HepG2 (cell line): ENCODE measurements around the gene PLD1. TPM values are rescaled to one million over a fixed set of nuclear protein-coding genes. Genes with fewer than 3 reads are reported as not detected.
A peak's percentile ranks its signal among the peaks of the same experiment; 100 is the strongest.

ENCODE experiments used
- GLI4 ChIP-seq: sonication (generic); formaldehyde crosslinking; IDR thresholded peaks from 2 replicates; pipeline ENCODE4 v1.5.1; 2020; ENCODE audit warnings: missing genetic modification reagents, mild to moderate bottlenecking, moderate library complexity, borderline replicate concordance
- HNF4G ChIP-seq, 2 experiments: sonication (generic) in 1 of 2; formaldehyde crosslinking in 1 of 2; IDR thresholded peaks; 2 replicates each; pipeline versions ENCODE4 v1.4.0 to v1.6.1; 2011 to 2020; ENCODE audit warnings: borderline replicate concordance in 2 of 2, low read depth in 2 of 2, mild to moderate bottlenecking in 2 of 2, low read length in 1 of 2, missing genetic modification reagents in 1 of 2, moderate library complexity in 1 of 2
- KIAA2018 ChIP-seq: sonication (generic); formaldehyde crosslinking; IDR thresholded peaks from 2 replicates; pipeline ENCODE4 v1.5.0; 2020; ENCODE audit warnings: mild to moderate bottlenecking, missing genetic modification reagents, borderline replicate concordance
- LCORL ChIP-seq, 2 experiments: fragments of 450-650 bp in 1 of 2; sonication (generic) in 1 of 2; formaldehyde crosslinking in 1 of 2; IDR thresholded peaks; 2 replicates each; pipeline versions ENCODE4 v1.5.0 to v1.6.1; 2017 to 2020; ENCODE audit warnings: antibody characterized with exemption in 1 of 2, missing genetic modification reagents in 1 of 2
- MEIS1 ChIP-seq: sonication (generic); formaldehyde crosslinking; IDR thresholded peaks from 2 replicates; pipeline ENCODE4 v1.9.0; 2021; ENCODE audit warnings: mild to moderate bottlenecking, missing genetic modification reagents, moderate library complexity, borderline replicate concordance
- NFE2 ChIP-seq: sonication (generic); formaldehyde crosslinking; IDR thresholded peaks from 2 replicates; pipeline ENCODE4 v1.4.0; 2020; ENCODE audit warnings: missing genetic modification reagents
- NFIC ChIP-seq: IDR thresholded peaks from 2 replicates; pipeline ENCODE4 v1.6.1; 2012; ENCODE audit warnings: mild to moderate bottlenecking, low read length, inconsistent platforms
- PBX2 ChIP-seq: IDR thresholded peaks from 2 replicates; pipeline ENCODE4 v1.6.1; 2016; ENCODE audit warnings: control low read depth
- PITX1 ChIP-seq: sonication (generic); formaldehyde crosslinking; IDR thresholded peaks from 2 replicates; pipeline ENCODE4 v1.5.1; 2020; ENCODE audit warnings: mild to moderate bottlenecking, missing genetic modification reagents
- SAP130 ChIP-seq: IDR thresholded peaks from 2 replicates; pipeline ENCODE4 v1.6.1; 2016; ENCODE audit warnings: low read depth
- STAT5B ChIP-seq: sonication (generic); formaldehyde crosslinking; IDR thresholded peaks from 2 replicates; pipeline ENCODE4 v1.4.0; 2020; ENCODE audit warnings: missing genetic modification reagents
- SUZ12 ChIP-seq: fragments of 150-350 bp; IDR thresholded peaks from 2 replicates; pipeline ENCODE4 v1.6.1; 2014; ENCODE audit warnings: low read depth, low read length
- TCF7 ChIP-seq: sonication (generic); IDR thresholded peaks from 2 replicates; pipeline ENCODE4 v1.6.1; 2016; ENCODE audit warnings: antibody characterized with exemption, low read depth
- ZFP41 ChIP-seq: sonication (generic); formaldehyde crosslinking; IDR thresholded peaks from 2 replicates; pipeline ENCODE4 v1.4.0; 2020; ENCODE audit warnings: mild to moderate bottlenecking, missing genetic modification reagents, borderline replicate concordance
- ZNF33B ChIP-seq: sonication (generic); formaldehyde crosslinking; IDR thresholded peaks from 2 replicates; pipeline ENCODE4 v1.5.1; 2020; ENCODE audit warnings: mild to moderate bottlenecking, missing genetic modification reagents
- ZNF510 ChIP-seq: sonication (generic); formaldehyde crosslinking; IDR thresholded peaks from 2 replicates; pipeline ENCODE4 v1.4.0; 2020; ENCODE audit warnings: low read depth, mild to moderate bottlenecking, missing genetic modification reagents
- ZNF660 ChIP-seq: sonication (generic); formaldehyde crosslinking; IDR thresholded peaks from 2 replicates; pipeline ENCODE4 v1.5.1; 2020; ENCODE audit warnings: mild to moderate bottlenecking, low read depth, missing genetic modification reagents, borderline replicate concordance
- ZNF781 ChIP-seq: sonication (generic); formaldehyde crosslinking; IDR thresholded peaks from 2 replicates; pipeline ENCODE4 v1.5.1; 2020; ENCODE audit warnings: borderline replicate concordance, mild to moderate bottlenecking, missing genetic modification reagents; ENCODE audit errors: not compliant biosample characterization
- polyA plus RNA-seq, 8 experiments: library from polyadenylated mRNA; depleted of rRNA in 3 of 8; stranded (reverse) in 7 of 8; unstranded in 1 of 8; fragments of >200 nt; fragmentation: Illumina TruSeq in 4 of 8; extraction: Trizol in 4 of 8; gene quantifications; 2 replicates each; pipeline versions ENCODE4 v1.2.1 to v1.2.3, GENCODE V29; 2011 to 2016; ENCODE audit warnings: low read depth in 4 of 8, missing spikeins in 1 of 8, mixed read lengths in 1 of 8; ENCODE audit not compliant: insufficient read depth in 1 of 8
- total RNA-seq, 5 experiments: library from RNA; depleted of rRNA; stranded (reverse); fragments of >200 nt; fragmentation: Illumina TruSeq; extraction: Trizol; gene quantifications; 2 replicates each; pipeline ENCODE4 v1.2.3, GENCODE V29; 2016; ENCODE audit warnings: low read depth in 1 of 5
- TF ChIP-seq, protein P1 (sequence below): sonication (generic); formaldehyde crosslinking; IDR thresholded peaks from 2 replicates; pipeline ENCODE4 v1.5.0; 2020; ENCODE audit warnings: missing genetic modification reagents

Gene PLD1
- total and polyA plus RNA-seq, 2 of the 13 experiments (the other 11 are each of a cell fraction or from before 2014, with no cell fraction given) = 27.1 to 59.4 TPM

DNA sequence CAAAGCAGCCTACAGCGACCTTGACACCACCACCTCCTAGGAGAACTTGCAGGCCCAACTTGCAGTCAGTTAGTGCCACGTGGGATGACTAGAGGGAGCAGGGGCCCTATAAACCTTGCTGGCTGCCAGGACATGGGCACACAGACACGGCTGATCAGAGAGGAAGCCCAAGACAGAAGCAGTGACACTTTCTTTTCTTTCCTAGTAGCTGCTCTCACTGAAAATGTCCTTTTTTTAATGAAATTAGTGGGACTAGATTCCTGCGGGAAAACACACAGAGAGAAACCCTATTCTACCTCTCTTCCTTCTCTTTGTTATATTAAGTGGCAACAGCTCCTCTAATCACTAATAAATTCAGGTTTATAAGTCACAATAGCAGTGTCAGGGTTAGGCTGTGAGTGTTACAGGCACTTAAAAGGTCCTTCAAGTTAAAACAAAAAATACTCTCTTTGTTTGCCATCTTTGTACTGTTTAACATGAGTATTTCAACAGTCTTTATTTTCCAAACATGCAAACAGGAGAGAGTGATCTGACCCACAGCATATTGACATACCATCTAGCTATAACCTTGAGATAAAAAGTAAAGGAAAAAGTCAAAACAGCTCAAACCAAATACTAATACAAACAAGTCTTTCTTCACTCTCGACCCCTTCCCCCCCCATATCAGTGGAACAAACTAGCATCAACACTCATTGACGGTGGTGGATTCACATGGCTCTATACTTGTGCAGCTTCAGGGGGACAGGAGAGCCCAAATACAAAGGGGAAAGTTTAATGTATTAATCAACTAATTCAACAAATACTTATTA is 30.7 kb upstream of the PLD1 start (continued):
- TF ChIP-seq MEIS1 = peak; percentile 92
- no peak for TF ChIP-seq ZNF660
- TF ChIP-seq SUZ12 = no peak
- peak; percentile 85 for TF ChIP-seq SAP130 (CRISPR knock-in tag)
- TF ChIP-seq, protein P1, sequence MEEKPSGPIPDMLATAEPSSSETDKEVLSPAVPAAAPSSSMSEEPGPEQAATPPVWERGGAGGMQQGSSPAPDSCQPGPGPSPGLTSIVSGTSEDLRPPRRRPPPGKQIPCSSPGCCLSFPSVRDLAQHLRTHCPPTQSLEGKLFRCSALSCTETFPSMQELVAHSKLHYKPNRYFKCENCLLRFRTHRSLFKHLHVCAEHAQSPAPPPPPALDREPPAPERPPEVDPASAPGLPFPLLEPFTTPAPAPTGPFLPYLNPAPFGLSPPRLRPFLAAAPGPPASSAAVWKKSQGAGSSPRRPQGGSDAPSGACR (CRISPR knock-in tag) = peak; percentile 96
- no peak for TF ChIP-seq KIAA2018
- no peak for TF ChIP-seq NFE2 (CRISPR knock-in tag)
- TF ChIP-seq STAT5B (CRISPR knock-in tag) = peak; percentile 35; the same call in 1 of the 2 replicates
- no peak for TF ChIP-seq ZNF781 (CRISPR knock-in tag)
- peak; percentile 86; the same call in 1 of the 2 replicates for TF ChIP-seq HNF4G (IDR thresholded peaks at IDR 0.05; ENCODE audit: borderline replicate concordance, low read depth, low read length)
- no peak for TF ChIP-seq HNF4G (CRISPR knock-in tag; IDR thresholded peaks at IDR 0.05; ENCODE audit: borderline replicate concordance, low read depth)
- TF ChIP-seq LCORL (IDR thresholded peaks at IDR 0.05) = peak; percentile 86
- peak; percentile 79; the same call in 1 of the 2 replicates for TF ChIP-seq LCORL (CRISPR knock-in tag; IDR thresholded peaks at IDR 0.05)
- no peak for TF ChIP-seq ZFP41 (CRISPR knock-in tag)
- peak; percentile 100 for TF ChIP-seq NFIC
- peak; percentile 97 for TF ChIP-seq TCF7
- TF ChIP-seq PBX2 = 0 out of 2 replicates have a peak, but pooled peaks have one; percentile 47
- peak; percentile 93 for TF ChIP-seq PITX1 (CRISPR knock-in tag)
- no peak for TF ChIP-seq ZNF33B (CRISPR knock-in tag)
- TF ChIP-seq ZNF510 (CRISPR knock-in tag) = peak; percentile 73; the same call in 1 of the 2 replicates
- TF ChIP-seq GLI4 (CRISPR knock-in tag) = no peak
